Measurements from ENCODE around the gene IL22RA1.
A peak's percentile ranks its signal among the peaks of the same experiment; 100 is the strongest.

The IL22RA1 gene

GRCh38 chr1:24075946-24076345, 67.0 kb downstream of the IL22RA1 start:
- no peak for DNase-seq (ENCODE audit: low read depth, low spot score)
- TF ChIP-seq CTCF (IDR thresholded peaks at IDR 0.05; ENCODE audit: low read depth, low read length): no peak
- no peak overlapping the region for H3K4me3 ChIP-seq (ENCODE audit: low read depth, low read length)
- in situ Hi-C loops (cut with HindIII; ENCODE audit: low sequenced_read_pairs): no loop called here

DNA sequence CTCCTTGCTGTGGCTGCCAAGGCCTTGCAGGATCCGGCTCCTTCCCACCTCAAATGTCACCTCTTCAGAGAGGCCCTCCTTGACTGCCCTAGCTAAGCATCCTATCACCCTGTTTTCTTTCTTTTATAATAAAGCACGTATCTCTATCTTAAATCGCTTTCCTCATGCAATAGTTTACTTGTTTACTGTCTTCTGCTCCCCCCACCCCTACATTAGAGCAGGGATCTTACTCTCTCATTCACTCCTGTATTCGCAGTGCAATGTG, 67.4 kb downstream of the IL22RA1 start:
- in situ Hi-C loops (cut with HindIII; ENCODE audit: low sequenced_read_pairs): no loop called here
- no peak overlapping the region for H3K4me3 ChIP-seq (ENCODE audit: low read depth, low read length)
- DNase-seq (ENCODE audit: low read depth, low spot score): no peak
- no peak for TF ChIP-seq CTCF (IDR thresholded peaks at IDR 0.05; ENCODE audit: low read depth, low read length)

DNA sequence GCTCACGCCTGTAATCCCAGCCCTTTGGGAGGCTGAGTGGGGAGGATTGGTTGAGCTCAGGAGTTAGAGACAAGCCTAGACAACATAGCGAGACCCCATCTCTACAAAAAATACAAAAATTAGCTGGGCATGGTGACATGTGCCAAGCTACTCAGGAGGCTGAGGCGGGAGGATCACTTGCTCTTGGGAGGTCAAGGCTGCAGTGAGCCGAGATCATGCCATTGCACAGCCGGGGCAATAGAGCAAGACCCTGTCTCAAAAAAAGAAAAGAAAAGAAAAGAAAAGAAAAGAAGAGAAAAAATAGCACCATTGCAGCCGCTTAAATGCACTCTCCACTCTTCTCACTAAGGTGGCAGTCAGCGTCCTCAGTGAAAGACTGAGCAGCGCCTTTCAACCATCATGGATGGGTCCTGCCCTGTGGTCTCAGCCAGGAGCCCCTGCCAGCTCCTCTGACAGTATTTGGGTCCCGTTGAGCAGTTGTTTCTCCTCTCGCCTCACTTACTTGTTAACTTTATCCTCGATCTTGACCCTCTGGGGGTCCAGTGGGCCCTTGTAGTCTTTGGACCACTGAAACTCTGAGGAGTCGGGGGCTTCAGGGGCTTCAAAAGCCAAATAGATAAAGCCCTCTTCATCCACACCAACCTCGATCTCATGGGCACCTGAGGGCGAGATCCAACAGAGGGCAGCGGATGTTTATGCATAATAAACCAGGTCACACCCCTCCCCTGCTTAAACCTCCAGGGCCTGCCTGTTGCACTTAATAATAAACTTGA, 67.9 kb downstream of the IL22RA1 start:
- no peak for TF ChIP-seq CTCF (IDR thresholded peaks at IDR 0.05; ENCODE audit: low read depth, low read length)
- in situ Hi-C loops (cut with HindIII; ENCODE audit: low sequenced_read_pairs): no loop called here
- H3K4me3 ChIP-seq (ENCODE audit: low read depth, low read length): no peak overlapping the region
- DNase-seq (ENCODE audit: low read depth, low spot score): no peak

DNA sequence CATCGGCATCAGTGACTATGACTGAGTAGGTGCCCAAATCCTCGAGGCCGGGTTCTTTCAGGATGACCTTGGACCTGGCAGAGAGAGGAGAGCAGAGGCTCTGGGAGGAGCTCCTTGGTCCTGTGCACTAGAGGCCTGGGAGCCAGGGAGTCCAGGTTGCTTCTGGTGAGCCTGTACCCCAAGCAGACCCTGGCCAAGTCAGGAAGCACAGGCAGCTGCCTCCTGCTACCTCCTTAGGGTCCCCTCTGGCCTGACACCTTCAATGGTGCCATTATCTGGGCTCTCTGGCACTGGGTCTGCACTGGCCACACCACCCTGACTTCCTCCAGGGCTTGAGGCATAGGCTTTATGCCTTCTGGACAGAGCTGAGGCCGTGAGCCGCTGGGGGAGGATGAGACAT, 68.7 kb downstream of the IL22RA1 start:
- in situ Hi-C loops (cut with HindIII; ENCODE audit: low sequenced_read_pairs): no loop called here
- H3K4me3 ChIP-seq (ENCODE audit: low read depth, low read length): no peak overlapping the region
- no peak for DNase-seq (ENCODE audit: low read depth, low spot score)
- no peak for TF ChIP-seq CTCF (IDR thresholded peaks at IDR 0.05; ENCODE audit: low read depth, low read length)

DNA sequence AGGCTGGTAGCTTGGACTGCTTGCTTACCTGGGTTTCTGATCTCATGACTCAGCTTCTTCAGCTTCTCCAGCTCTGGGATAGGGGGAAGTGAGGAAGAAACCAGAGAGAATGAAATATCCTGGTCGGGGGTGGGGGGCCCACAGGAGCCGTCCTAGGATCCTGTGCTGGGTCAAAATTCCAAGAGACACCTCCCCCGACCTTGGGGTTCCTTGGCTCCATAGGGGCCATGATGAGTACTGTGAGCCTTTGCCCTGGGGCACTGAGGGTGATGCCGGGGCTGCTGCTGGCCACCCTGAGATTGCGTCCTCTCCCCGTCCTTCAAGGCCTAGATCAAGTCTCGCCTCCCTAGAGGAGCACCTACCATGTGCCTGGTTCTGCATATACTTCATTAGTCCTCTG, 71.0 kb downstream of the IL22RA1 start:
- DNase-seq (ENCODE audit: low read depth, low spot score): no peak
- H3K4me3 ChIP-seq (ENCODE audit: low read depth, low read length): no peak overlapping the region
- in situ Hi-C loops (cut with HindIII; ENCODE audit: low sequenced_read_pairs): no loop called here
- no peak for TF ChIP-seq CTCF (IDR thresholded peaks at IDR 0.05; ENCODE audit: low read depth, low read length)

DNA sequence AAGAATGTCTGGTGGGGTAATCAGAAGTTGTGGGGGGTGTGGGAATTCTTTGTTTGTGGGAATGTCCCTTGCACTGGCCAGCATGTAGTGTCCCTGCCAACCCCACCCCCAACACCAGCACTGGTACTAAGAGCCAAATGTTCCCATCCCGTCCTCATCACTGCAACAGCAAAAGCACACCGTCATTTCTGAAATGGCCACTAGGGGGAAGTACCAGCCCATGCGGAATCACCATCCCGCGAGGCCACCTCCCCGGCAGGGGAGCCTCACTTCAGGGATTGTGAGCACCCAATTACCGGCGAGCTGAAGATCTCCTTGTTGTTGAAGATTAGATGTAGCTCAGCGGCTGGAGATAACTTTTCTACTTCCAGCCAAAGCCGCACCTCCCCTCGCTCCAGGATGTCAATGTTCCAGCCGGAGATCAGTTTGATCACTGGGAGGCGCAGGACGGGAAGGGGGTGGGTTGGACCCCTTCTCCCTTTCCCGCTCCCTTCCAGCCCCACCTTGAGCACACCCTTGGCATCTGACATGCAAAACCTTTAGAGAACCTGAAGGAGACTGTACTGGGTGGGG, 72.0 kb downstream of the IL22RA1 start:
- H3K4me3 ChIP-seq (ENCODE audit: low read depth, low read length): no peak overlapping the region
- peak; percentile 67 for DNase-seq (ENCODE audit: low read depth, low spot score)
- TF ChIP-seq CTCF (IDR thresholded peaks at IDR 0.05; ENCODE audit: low read depth, low read length): peak; percentile 90
- in situ Hi-C loops (cut with HindIII; ENCODE audit: low sequenced_read_pairs): no loop called here

Measured in astrocyte of the spinal cord (primary cell).